Stimulated activated CD4-positive, alpha-beta T cell treated with anti-CD3 and anti-CD28 coated beads, Interleukin-4, amount 100 ng/mL, for 48 hours (primary cell): ENCODE measurements around the gene ASTN2.

Experiments used
- DNase-seq, 2 donors: peaks; one replicate each; pipeline ENCODE4 v3.0.0-alpha.2; 2020; ENCODE audit warnings: low read depth in 2 of 2

Gene ASTN2

GRCh38 chr9:117414906-117415331 is at the start of gene ASTN2:
TSS of gene ASTN2 (minus strand) at chr9:117415057. CDS start at chr9:117414938, 119 bp downstream.
- DNase-seq, result no peak

GRCh38 chr9:117462861-117463260 is 48.0 kb upstream of the ASTN2 start:
- no peak for DNase-seq

GRCh38 chr9:117461386-117461785 is 46.5 kb upstream of the ASTN2 start:
- DNase-seq, result no peak

GRCh38 chr9:117460743-117461142 is 45.9 kb upstream of the ASTN2 start:
- no peak for DNase-seq

GRCh38 chr9:117459913-117460312 is 45.1 kb upstream of the ASTN2 start:
- DNase-seq, result no peak

- DNase-seq, result no peak
These were observed 43.2 kb upstream of the ASTN2 start for GRCh38 chr9:117458066-117458465.

- DNase-seq, result no peak
These were observed 39.9 kb upstream of the ASTN2 start for GRCh38 chr9:117454711-117455110.

GRCh38 chr9:117453737-117454136 is 38.9 kb upstream of the ASTN2 start:
- DNase-seq, result no peak

- no peak for DNase-seq
These were observed 36.5 kb upstream of the ASTN2 start for GRCh38 chr9:117451311-117451710.

GRCh38 chr9:117448066-117448465 is 33.2 kb upstream of the ASTN2 start:
- no peak for DNase-seq

- DNase-seq, result no peak
These were observed 30.8 kb upstream of the ASTN2 start for GRCh38 chr9:117445631-117446030.

GRCh38 chr9:117444501-117444900 is 29.6 kb upstream of the ASTN2 start:
- no peak for DNase-seq

- no peak for DNase-seq
These were observed 22.4 kb upstream of the ASTN2 start for GRCh38 chr9:117437283-117437682.

GRCh38 chr9:117435630-117436261 is 20.9 kb upstream of the ASTN2 start:
- no peak for DNase-seq

- DNase-seq, result no peak
These were observed 19.7 kb upstream of the ASTN2 start for GRCh38 chr9:117434566-117434965.

- no peak for DNase-seq
These were observed 16.0 kb upstream of the ASTN2 start for GRCh38 chr9:117430813-117431212.

- no peak for DNase-seq
These were observed 12.6 kb upstream of the ASTN2 start for GRCh38 chr9:117427357-117427913.

- no peak for DNase-seq
These were observed 10.7 kb upstream of the ASTN2 start for GRCh38 chr9:117425566-117425965.

- DNase-seq, result no peak
These were observed 9.4 kb upstream of the ASTN2 start for GRCh38 chr9:117424291-117424690.

- no peak for DNase-seq
These were observed 3.3 kb upstream of the ASTN2 start for GRCh38 chr9:117418111-117418510.

GRCh38 chr9:117416856-117417255 is 2.0 kb upstream of the ASTN2 start:
- DNase-seq, result no peak

GRCh38 chr9:117415358-117415914 is 579 bp upstream of the ASTN2 start:
- no peak for DNase-seq

GRCh38 chr9:117414220-117414905 is 494 bp downstream of the ASTN2 start:
- no peak for DNase-seq
